Activated T-cell treated with anti-CD3 and anti-CD28 coated beads, Interleukin-2, amount 50 U/mL, for 72 hours (primary cell): ENCODE measurements around the gene PPTC7. TPM values are rescaled to one million over a fixed set of nuclear protein-coding genes. Genes with fewer than 3 reads are reported as not detected.
"Not testable (repeated sequence)": the region's sequence is repeated elsewhere in the genome, so short reads cannot be mapped to it uniquely, and the experiment has no call there.

Experiments used
- ATAC-seq, 2 donors: fragments of 150-1000 bp; cut with Tn5 transposase; replicated peaks in 1 of 2; 2 replicates each; pipeline ENCODE4 v1.10.0; 2021; ENCODE audit warnings: moderate library complexity in 2 of 2, mild to moderate bottlenecking in 1 of 2
- DNase-seq, 2 donors: peaks; one replicate each; pipeline ENCODE4 v3.0.0; 2021 to 2022; ENCODE audit warnings: mixed read lengths in 1 of 2
- H3K27ac Mint-ChIP-seq: one replicate; pipeline ENCODE4 v1.8.0; 2022; ENCODE audit warnings: mild to moderate bottlenecking, moderate library complexity, mixed read lengths
- H3K27me3 Mint-ChIP-seq: one replicate; pipeline ENCODE4 v1.8.0; 2022; ENCODE audit warnings: low read depth, mixed read lengths
- H3K36me3 Mint-ChIP-seq, 2 donors: one replicate each; pipeline ENCODE4 v1.8.0; 2022; ENCODE audit warnings: mixed read lengths in 2 of 2, mild to moderate bottlenecking in 1 of 2; ENCODE audit not compliant: insufficient read depth in 2 of 2
- H3K4me1 Mint-ChIP-seq: one replicate; pipeline ENCODE4 v1.8.0; 2022; ENCODE audit warnings: low read depth, mixed read lengths
- H3K4me3 Mint-ChIP-seq, 2 donors: one replicate each; pipeline ENCODE4 v1.8.0; 2022; ENCODE audit warnings: mild to moderate bottlenecking in 2 of 2, mixed read lengths in 2 of 2, moderate library complexity in 2 of 2
- H3K9me3 Mint-ChIP-seq, 2 donors: one replicate each; pipeline ENCODE4 v1.8.0; 2022; ENCODE audit warnings: mixed read lengths in 2 of 2
- total RNA-seq, 2 donors: library from RNA; stranded (reverse); gene quantifications; one replicate each; pipeline ENCODE4 v1.2.3, GENCODE V29; 2022

The PPTC7 gene
- 10 to 100 TPM; 42.6 to 42.9 TPM for total RNA-seq

GRCh38 chr12:110583137-110584059 is at the start of gene PPTC7:
TSS of gene PPTC7 (minus strand) at chr12:110583318. CDS start at chr12:110583031, 287 bp downstream.
- H3K27me3 Mint-ChIP-seq: no peaks in the 10 kb centered on the region
- H3K27ac Mint-ChIP-seq: peak within 1 kb of the TSS; percentile 99
- H3K4me3 Mint-ChIP-seq: peak within 1 kb of the TSS; percentile 96 to 98
- DNase-seq (peak; percentile 96), ATAC-seq (peak; percentile 86 to 88)
- no peaks in the 10 kb centered on the region for H3K9me3 Mint-ChIP-seq
- H3K36me3 Mint-ChIP-seq: peaks cover 5 to 6% of the 10 kb centered on the region in 2 donors
- peaks cover 67% of the 10 kb centered on the region for H3K4me1 Mint-ChIP-seq

- no peaks in the 10 kb centered on the region for H3K9me3 Mint-ChIP-seq
- no peaks in the 10 kb centered on the region for H3K27me3 Mint-ChIP-seq
- H3K4me1 Mint-ChIP-seq: no peaks in the 10 kb centered on the region
- H3K27ac Mint-ChIP-seq: no peak overlapping the region
- H3K4me3 Mint-ChIP-seq: no peak overlapping the region
- peaks cover 0 to 3% of the 10 kb centered on the region in 2 donors for H3K36me3 Mint-ChIP-seq
- ATAC-seq: no peak
- DNase-seq: no peak
Observed at GRCh38 chr12:110627500-110628195, 44.5 kb upstream of the PPTC7 start.

- ATAC-seq: no peak
- H3K36me3 Mint-ChIP-seq: no peaks in the 10 kb centered on the region
- no peaks in the 10 kb centered on the region for H3K9me3 Mint-ChIP-seq
- no peak overlapping the region for H3K4me3 Mint-ChIP-seq
- no peaks in the 10 kb centered on the region for H3K27me3 Mint-ChIP-seq
- H3K4me1 Mint-ChIP-seq: peaks cover 23% of the 10 kb centered on the region
- no peak for DNase-seq
- H3K27ac Mint-ChIP-seq: no peak overlapping the region
Observed at GRCh38 chr12:110622582-110622981, 39.5 kb upstream of the PPTC7 start.

GRCh38 chr12:110619534-110619953 is 36.4 kb upstream of the PPTC7 start:
- ATAC-seq: peak; percentile 88 to 92
- Mint-ChIP-seq H3K4me1 (peaks cover 37% of the 10 kb centered on the region), H3K9me3 (no peaks in the 10 kb centered on the region), H3K27ac (peak overlapping the region; percentile 14), H3K27me3 (no peaks in the 10 kb centered on the region), H3K36me3 (no peaks in the 10 kb centered on the region), H3K4me3 (peak overlapping the region; percentile 54 to 76)
- peak; percentile 54 to 55 for DNase-seq

- Mint-ChIP-seq H3K4me1 (peaks cover 41% of the 10 kb centered on the region), H3K27me3 (no peaks in the 10 kb centered on the region), H3K36me3 (no peaks in the 10 kb centered on the region), H3K27ac (no peak overlapping the region), H3K4me3 (no peak overlapping the region), H3K9me3 (no peaks in the 10 kb centered on the region)
- DNase-seq: no peak
- no peak for ATAC-seq
Observed at GRCh38 chr12:110616471-110617115, 33.5 kb upstream of the PPTC7 start.

- H3K27ac Mint-ChIP-seq: peak overlapping the region; percentile 65
- no peaks in the 10 kb centered on the region for H3K9me3 Mint-ChIP-seq
- peaks cover 40% of the 10 kb centered on the region for H3K4me1 Mint-ChIP-seq
- peak overlapping the region; percentile 24 to 65 for H3K4me3 Mint-ChIP-seq
- no peaks in the 10 kb centered on the region for H3K27me3 Mint-ChIP-seq
- DNase-seq (no peak), ATAC-seq (no peak)
- H3K36me3 Mint-ChIP-seq: no peaks in the 10 kb centered on the region
Observed at GRCh38 chr12:110615171-110615570, 32.1 kb upstream of the PPTC7 start.

- DNase-seq: peak; percentile 98 to 99
- peak within 1 kb of the TSS; percentile 85 to 90 for H3K4me3 Mint-ChIP-seq
- no peaks in the 10 kb centered on the region for H3K9me3 Mint-ChIP-seq
- H3K27me3 Mint-ChIP-seq: no peaks in the 10 kb centered on the region
- H3K4me1 Mint-ChIP-seq: peaks cover 29% of the 10 kb centered on the region
- peak; percentile 99 for ATAC-seq
- H3K27ac Mint-ChIP-seq: peak within 1 kb of the TSS; percentile 63
- H3K36me3 Mint-ChIP-seq: no peaks in the 10 kb centered on the region
Observed at GRCh38 chr12:110613771-110614684, 30.9 kb upstream of the PPTC7 start, which contains the start of gene TCTN1. TSS of gene TCTN1 (plus strand) at chr12:110614129. CDS start at chr12:110614183, 54 bp downstream.

- H3K27ac Mint-ChIP-seq: peak overlapping the region; percentile 63
- no peaks in the 10 kb centered on the region for H3K27me3 Mint-ChIP-seq
Observed at GRCh38 chr12:110613071-110613770, 30.1 kb upstream of the PPTC7 start.

GRCh38 chr12:110606253-110606611 is 23.1 kb upstream of the PPTC7 start:
- DNase-seq (no peak), ATAC-seq (no peak)
- peaks cover 13% of the 10 kb centered on the region for H3K4me1 Mint-ChIP-seq
- peaks cover 0 to 1% of the 10 kb centered on the region in 2 donors for H3K36me3 Mint-ChIP-seq
- H3K9me3 Mint-ChIP-seq: no peaks in the 10 kb centered on the region
- no peaks in the 10 kb centered on the region for H3K27me3 Mint-ChIP-seq
- H3K4me3 Mint-ChIP-seq: peak overlapping the region; percentile 79 to 84
- peak overlapping the region; percentile 94 for H3K27ac Mint-ChIP-seq

More at GRCh38 chr12:110613071-110613770, 30.1 kb upstream of the PPTC7 start:
- peaks cover 23% of the 10 kb centered on the region for H3K4me1 Mint-ChIP-seq
- H3K4me3 Mint-ChIP-seq: peak overlapping the region; percentile 85 to 90
- DNase-seq (no peak), ATAC-seq (no peak)
- no peaks in the 10 kb centered on the region for H3K9me3 Mint-ChIP-seq
- H3K36me3 Mint-ChIP-seq: no peaks in the 10 kb centered on the region

- not testable (repeated sequence) for H3K9me3 Mint-ChIP-seq, H3K27me3 Mint-ChIP-seq, H3K36me3 Mint-ChIP-seq, H3K4me3 Mint-ChIP-seq, H3K27ac Mint-ChIP-seq
- DNase-seq (peak; percentile 48 to 61), ATAC-seq (peak; percentile 81)
- H3K4me1 Mint-ChIP-seq: peaks cover 18% of the 10 kb centered on the region
Observed at GRCh38 chr12:110602085-110602814, 19.1 kb upstream of the PPTC7 start.

GRCh38 chr12:110600254-110600653 is 17.1 kb upstream of the PPTC7 start:
- ATAC-seq: peak in 1 of 2 donors; percentile 40
- Mint-ChIP-seq H3K36me3 (no peaks in the 10 kb centered on the region), H3K27me3 (no peaks in the 10 kb centered on the region), H3K4me3 (no peak overlapping the region), H3K27ac (no peak overlapping the region), H3K9me3 (no peaks in the 10 kb centered on the region), H3K4me1 (peaks cover 9% of the 10 kb centered on the region)
- no peak for DNase-seq
